Measurements from ENCODE around the gene IFNAR1. TPM values are rescaled to one million over a fixed set of nuclear protein-coding genes. Genes with fewer than 3 reads are reported as not detected.

IFNAR1 gene
- total and polyA plus RNA-seq, 9 of the 15 experiments (the other 6 are each of a cell fraction or from before 2014, with no cell fraction given): 8.6 to 31.8 (median 14.8) TPM

- TF ChIP-seq RBM34 (IDR thresholded peaks at IDR 0.05; ENCODE audit: borderline replicate concordance, insufficient read depth, low read length) (no peak), TCF7L2 (IDR thresholded peaks at IDR 0.05; ENCODE audit: low read depth, low read length) (no peak), BMI1 (IDR thresholded peaks at IDR 0.05; ENCODE audit: low read length) (no peak), CTBP1 (IDR thresholded peaks at IDR 0.05; ENCODE audit: borderline replicate concordance) (no peak), NUFIP1 (IDR thresholded peaks at IDR 0.05; ENCODE audit: partially characterized antibody) (no peak), CBX3 (IDR thresholded peaks at IDR 0.05; ENCODE audit: borderline replicate concordance in 1 of 2, low read length in 2 of 2) (no peak), FOS (IDR thresholded peaks at IDR 0.05; ENCODE audit: extremely low read depth, insufficient read length) (no peak), PURB (CRISPR knock-in tag; IDR thresholded peaks at IDR 0.05; ENCODE audit: low read depth) (no peak), ZNF197 (CRISPR knock-in tag; IDR thresholded peaks at IDR 0.05; ENCODE audit: low read depth) (peak; percentile 84), TAF9B (IDR thresholded peaks at IDR 0.05; ENCODE audit: partially characterized antibody) (no peak), MAFK (IDR thresholded peaks at IDR 0.05; ENCODE audit: low read length) (no peak), ZNF212 (CRISPR knock-in tag; IDR thresholded peaks at IDR 0.05) (peak; percentile 85), TBL1XR1 (IDR thresholded peaks at IDR 0.05; ENCODE audit: low read length in 2 of 2) (0 out of 4 replicates have a peak, but pooled peaks of 1 of the 2 experiments have one; percentile 16), SRSF1 (IDR thresholded peaks at IDR 0.05; ENCODE audit: low read depth, low read length) (no peak), ZKSCAN8 (CRISPR knock-in tag; IDR thresholded peaks at IDR 0.05) (peak; percentile 89), TRIM25 (IDR thresholded peaks at IDR 0.05; ENCODE audit: borderline replicate concordance) (no peak), CBFA2T3 (IDR thresholded peaks at IDR 0.05) (peak; percentile 58; the same call in 1 of the 2 replicates), CBX2 (IDR thresholded peaks at IDR 0.05; ENCODE audit: insufficient read depth, low read length, poor library complexity, severe bottlenecking) (no peak), BRF1 (IDR thresholded peaks at IDR 0.05; ENCODE audit: borderline replicate concordance, extremely low read depth, insufficient read length) (no peak), ZNF217 (CRISPR knock-in tag; IDR thresholded peaks at IDR 0.05) (no peak), FOXK1 (CRISPR knock-in tag; IDR thresholded peaks at IDR 0.05; ENCODE audit: borderline replicate concordance) (0 out of 2 replicates have a peak, but pooled peaks have one; percentile 27), ESRRB (CRISPR knock-in tag; IDR thresholded peaks at IDR 0.05; ENCODE audit: borderline replicate concordance) (peak; percentile 60; the same call in 1 of the 2 replicates), ZNF121 (CRISPR knock-in tag; conservative IDR thresholded peaks at IDR 0.05) (no peak), NCOR1 (IDR thresholded peaks at IDR 0.05) (peak; percentile 30; the same call in 1 of the 2 replicates), THRAP3 (IDR thresholded peaks at IDR 0.05; ENCODE audit: borderline replicate concordance) (no peak)
- TF ChIP-seq, protein P1, sequence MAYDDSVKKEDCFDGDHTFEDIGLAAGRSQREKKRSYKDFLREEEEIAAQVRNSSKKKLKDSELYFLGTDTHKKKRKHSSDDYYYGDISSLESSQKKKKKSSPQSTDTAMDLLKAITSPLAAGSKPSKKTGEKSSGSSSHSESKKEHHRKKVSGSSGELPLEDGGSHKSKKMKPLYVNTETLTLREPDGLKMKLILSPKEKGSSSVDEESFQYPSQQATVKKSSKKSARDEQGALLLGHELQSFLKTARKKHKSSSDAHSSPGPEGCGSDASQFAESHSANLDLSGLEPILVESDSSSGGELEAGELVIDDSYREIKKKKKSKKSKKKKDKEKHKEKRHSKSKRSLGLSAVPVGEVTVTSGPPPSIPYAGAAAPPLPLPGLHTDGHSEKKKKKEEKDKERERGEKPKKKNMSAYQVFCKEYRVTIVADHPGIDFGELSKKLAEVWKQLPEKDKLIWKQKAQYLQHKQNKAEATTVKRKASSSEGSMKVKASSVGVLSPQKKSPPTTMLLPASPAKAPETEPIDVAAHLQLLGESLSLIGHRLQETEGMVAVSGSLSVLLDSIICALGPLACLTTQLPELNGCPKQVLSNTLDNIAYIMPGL (CRISPR knock-in tag; IDR thresholded peaks at IDR 0.05): no peak
Observed at GRCh38 chr21:33300701-33301631, 23.8 kb upstream of the IFNAR1 start (continued).
